Lung (tissue), 12 donors: Measurements from ENCODE around the gene TNP1. TPM values are rescaled to one million over a fixed set of nuclear protein-coding genes. Genes with fewer than 3 reads are reported as not detected.

Experiments
- ATAC-seq: fragments of 200-7000 bp; cut with Tn5 transposase; one replicate; pipeline ENCODE4 v1.9.1; 2020; ENCODE audit warnings: moderate number of reproducible peaks; ENCODE audit not compliant: insufficient read depth, low FRiP score
- DNase-seq, 3 donors: peaks; one replicate each; pipeline ENCODE4 v3.0.0-alpha.2; 2013 to 2017
- H3K27ac ChIP-seq, 2 donors: one replicate each; pipeline ENCODE4 v1.5.1; 2013; ENCODE audit warnings: mild to moderate bottlenecking in 2 of 2, moderate library complexity in 2 of 2, control low read depth in 1 of 2, inconsistent platforms in 1 of 2, low read depth in 1 of 2, low read length in 1 of 2
- H3K27me3 ChIP-seq, 3 donors: one replicate each; pipeline ENCODE4 v1.5.1; 2013; ENCODE audit warnings: low read length in 2 of 3; ENCODE audit not compliant: control insufficient read depth in 3 of 3, insufficient read depth in 3 of 3
- H3K36me3 ChIP-seq, 4 donors: one replicate each; pipeline ENCODE4 v1.5.1; 2013; ENCODE audit warnings: low read length in 4 of 4, mild to moderate bottlenecking in 1 of 4, moderate library complexity in 1 of 4; ENCODE audit not compliant: control insufficient read depth in 4 of 4, insufficient read depth in 4 of 4
- H3K4me1 ChIP-seq, 5 donors: one replicate each; pipeline ENCODE4 v1.5.1; 2013; ENCODE audit warnings: low read length in 5 of 5, mild to moderate bottlenecking in 2 of 5, moderate library complexity in 1 of 5; ENCODE audit not compliant: control insufficient read depth in 5 of 5, insufficient read depth in 5 of 5
- H3K4me3 ChIP-seq: one replicate; pipeline ENCODE4 v1.5.1; 2013; ENCODE audit warnings: mild to moderate bottlenecking, control low read depth, moderate library complexity
- H3K9ac ChIP-seq, 2 donors: one replicate each; pipeline ENCODE4 v1.5.1; 2013; ENCODE audit warnings: low read length in 2 of 2, control low read depth in 1 of 2; ENCODE audit not compliant: insufficient read depth in 1 of 2
- H3K9me3 ChIP-seq, 4 donors: one replicate each; pipeline ENCODE4 v1.5.1; 2013; ENCODE audit warnings: low read length in 3 of 4, mild to moderate bottlenecking in 1 of 4, moderate library complexity in 1 of 4; ENCODE audit not compliant: control insufficient read depth in 4 of 4, insufficient read depth in 3 of 4
- CTCF ChIP-seq: IDR thresholded peaks from 2 replicates; pipeline ENCODE4 v1.5.1; 2012; ENCODE audit warnings: mild to moderate bottlenecking; ENCODE audit errors: control extremely low read depth, extremely low read depth
- WGBS, 2 donors: extraction: QIAGEN DNeasy Blood & Tissue Kit; methylation state at CpG; one replicate each; pipeline ENCODE4 v1.1.7; 2013; 5-methylcytosine and 5-hydroxymethylcytosine counted together
- polyA plus RNA-seq, 2 donors: library from polyadenylated mRNA; stranded (reverse); fragments of 200-250 nt; gene quantifications; one replicate each; pipeline ENCODE4 v1.2.1, GENCODE V29; 2013
- total RNA-seq, 2 donors: library from RNA; depleted of rRNA in 1 of 2; stranded (reverse); fragments of >200 nt in 1 of 2; gene quantifications; one replicate each; pipeline ENCODE4 v1.2.1, GENCODE V29; 2014 to 2021
- donor health status: control.
- donor health status: control.
- donor health status: Bipolar disorder and iron deficiency.
- donor health status: healthy.
- donor health status: DM: yes; HTN: yes; CAD: no.

The TNP1 gene
- total and polyA plus RNA-seq, 4 donors, result not detected

GRCh38 chr2:216904974-216905373 is 45.1 kb upstream of the TNP1 start:
- no peak for TF ChIP-seq CTCF

GRCh38 chr2:216904554-216904953 is 44.7 kb upstream of the TNP1 start:
- no peak for ATAC-seq
- H3K27ac ChIP-seq, result no peak overlapping the region
- H3K9me3 ChIP-seq, result peaks cover 0 to 17% (median 0%) of the 10 kb centered on the region in 4 donors
- no peaks in the 10 kb centered on the region for H3K36me3 ChIP-seq
- H3K4me3 ChIP-seq, result no peak overlapping the region
- no peaks in the 10 kb centered on the region for H3K27me3 ChIP-seq
- no peak overlapping the region for H3K9ac ChIP-seq
- TF ChIP-seq CTCF, result no peak
- 82 to 87% methylated on average over 2 of the region's 2 CpGs for WGBS, 2 donors
- no peak for DNase-seq
- peaks cover 0 to 3% (median 0%) of the 10 kb centered on the region in 5 donors for H3K4me1 ChIP-seq

More at GRCh38 chr2:216904974-216905373, 45.1 kb upstream of the TNP1 start:
- H3K4me3 ChIP-seq, result no peak overlapping the region
- H3K9me3 ChIP-seq, result peaks cover 0 to 17% (median 0%) of the 10 kb centered on the region in 4 donors
- 93 to 97% methylated on average over 1 of the region's 1 CpG for WGBS, 2 donors
- no peak overlapping the region for H3K27ac ChIP-seq
- H3K27me3 ChIP-seq, result no peaks in the 10 kb centered on the region
- ATAC-seq (no peak), DNase-seq (no peak)
- peaks cover 0 to 3% (median 0%) of the 10 kb centered on the region in 5 donors for H3K4me1 ChIP-seq
- no peak overlapping the region for H3K9ac ChIP-seq
- H3K36me3 ChIP-seq, result no peaks in the 10 kb centered on the region

GRCh38 chr2:216903470-216903869 is 43.6 kb upstream of the TNP1 start:
- no peak for TF ChIP-seq CTCF
- H3K27me3 ChIP-seq, result no peaks in the 10 kb centered on the region
- H3K27ac ChIP-seq, result no peak overlapping the region
- no peak overlapping the region for H3K4me3 ChIP-seq
- no peak for DNase-seq
- no peaks in the 10 kb centered on the region for H3K36me3 ChIP-seq
- H3K4me1 ChIP-seq, result peaks cover 0 to 3% (median 0%) of the 10 kb centered on the region in 5 donors
- 89 to 92% methylated on average over 3 of the region's 3 CpGs for WGBS, 2 donors
- H3K9me3 ChIP-seq, result peaks cover 0 to 17% (median 0%) of the 10 kb centered on the region in 4 donors
- H3K9ac ChIP-seq, result no peak overlapping the region
- ATAC-seq, result no peak

GRCh38 chr2:216901273-216901672 is 41.4 kb upstream of the TNP1 start:
- H3K4me3 ChIP-seq, result no peak overlapping the region
- WGBS, 2 donors, result 84 to 94% methylated on average over 2 of the region's 2 CpGs
- no peak overlapping the region for H3K9ac ChIP-seq
- no peak for TF ChIP-seq CTCF
- H3K27ac ChIP-seq, result no peak overlapping the region
- H3K36me3 ChIP-seq, result no peaks in the 10 kb centered on the region
- H3K9me3 ChIP-seq, result peaks cover 0 to 17% (median 0%) of the 10 kb centered on the region in 4 donors
- ATAC-seq, result no peak
- peaks cover 0 to 3% (median 0%) of the 10 kb centered on the region in 5 donors for H3K4me1 ChIP-seq
- no peak for DNase-seq
- H3K27me3 ChIP-seq, result no peaks in the 10 kb centered on the region
